RWPE2 (cell line): ENCODE measurements around the gene BFSP1.

Source experiments
- ATAC-seq: fragments of 200-7000 bp; cut with Tn5 transposase; 3 replicates; pipeline ENCODE4 v1.9.1; 2021; ENCODE audit warnings: low read depth
- DNase-seq: peaks from one replicate; pipeline ENCODE4 v3.0.0-alpha.2; 2020; ENCODE audit warnings: low spot score
- H3K27ac ChIP-seq: fragments of 450-650 bp; 2 replicates; pipeline ENCODE4 v1.5.1; 2017; ENCODE audit warnings: mild to moderate bottlenecking; ENCODE audit not compliant: poor library complexity, severe bottlenecking
- H3K27me3 ChIP-seq: fragments of 250-450 bp; sonication (Bioruptor Pico); 2 replicates; pipeline ENCODE4 v1.5.1; 2021; ENCODE audit warnings: mild to moderate bottlenecking, moderate library complexity; ENCODE audit not compliant: insufficient read depth, poor library complexity, severe bottlenecking
- H3K36me3 ChIP-seq: fragments of 250-450 bp; sonication (Bioruptor Pico); 2 replicates; pipeline ENCODE4 v1.5.1; 2020; ENCODE audit warnings: low read depth, mild to moderate bottlenecking, moderate library complexity
- H3K4me1 ChIP-seq: fragments of 250-450 bp; sonication (Bioruptor Pico); 2 replicates; pipeline ENCODE4 v1.5.1; 2021; ENCODE audit warnings: mild to moderate bottlenecking, moderate library complexity; ENCODE audit not compliant: insufficient read depth, poor library complexity, severe bottlenecking
- H3K4me3 ChIP-seq: fragments of 250-450 bp; sonication (Bioruptor Pico); 2 replicates; pipeline ENCODE4 v1.5.1; 2021; ENCODE audit warnings: mild to moderate bottlenecking, moderate library complexity; ENCODE audit not compliant: severe bottlenecking
- H3K9me3 ChIP-seq: fragments of 250-450 bp; sonication (Bioruptor Pico); 2 replicates; pipeline ENCODE4 v1.5.1; 2021; ENCODE audit warnings: mild to moderate bottlenecking, moderate library complexity; ENCODE audit not compliant: severe bottlenecking
- CTCF ChIP-seq: fragments of 450-650 bp; IDR thresholded peaks from one replicate; pipeline ENCODE4 v1.5.1; 2017; ENCODE audit warnings: mild to moderate bottlenecking, moderate library complexity; ENCODE audit not compliant: poor library complexity, severe bottlenecking

Gene BFSP1

GRCh38 chr20:17505636-17506517 is 25.3 kb downstream of the BFSP1 start:
- Histone ChIP-seq H3K4me3 (no peak overlapping the region), H3K27ac (peak overlapping the region; percentile 61), H3K36me3 (no peaks in the 10 kb centered on the region), H3K9me3 (no peaks in the 10 kb centered on the region), H3K4me1 (peaks cover 15% of the 10 kb centered on the region), H3K27me3 (no peaks in the 10 kb centered on the region)
- ATAC-seq (peak; percentile 77), DNase-seq (peak; percentile 83)
- TF ChIP-seq CTCF = no peak

- peaks cover 15% of the 10 kb centered on the region for H3K4me1 ChIP-seq
- ATAC-seq (peak; percentile 73), DNase-seq (no peak)
- peak overlapping the region; percentile 61 for H3K27ac ChIP-seq
- H3K27me3 ChIP-seq = no peaks in the 10 kb centered on the region
- no peaks in the 10 kb centered on the region for H3K36me3 ChIP-seq
- TF ChIP-seq CTCF = peak; percentile 93
- peak overlapping the region; percentile 13 for H3K4me3 ChIP-seq
- no peaks in the 10 kb centered on the region for H3K9me3 ChIP-seq
Observed at GRCh38 chr20:17504898-17505635, 26.1 kb downstream of the BFSP1 start.

GRCh38 chr20:17504066-17504897 is 26.9 kb downstream of the BFSP1 start:
- Histone ChIP-seq H3K27ac (no peak overlapping the region), H3K4me1 (peaks cover 15% of the 10 kb centered on the region), H3K9me3 (no peaks in the 10 kb centered on the region), H3K4me3 (no peak overlapping the region), H3K27me3 (no peaks in the 10 kb centered on the region), H3K36me3 (no peaks in the 10 kb centered on the region)
- no peak for DNase-seq
- no peak for TF ChIP-seq CTCF
- no peak for ATAC-seq

- ATAC-seq (no peak), DNase-seq (no peak)
- Histone ChIP-seq H3K27me3 (no peaks in the 10 kb centered on the region), H3K4me3 (no peak overlapping the region), H3K9me3 (no peaks in the 10 kb centered on the region), H3K4me1 (peaks cover 19% of the 10 kb centered on the region), H3K36me3 (no peaks in the 10 kb centered on the region), H3K27ac (no peak overlapping the region)
- no peak for TF ChIP-seq CTCF
Observed at GRCh38 chr20:17503301-17504065, 27.7 kb downstream of the BFSP1 start.
